Panc1 (cell line): ENCODE results near the gene MKKS. TPM values are rescaled to one million over a fixed set of nuclear protein-coding genes. Genes with fewer than 3 reads are reported as not detected.

ENCODE experiments used
- ATAC-seq: fragments of 200-7000 bp; cut with Tn5 transposase; 2 replicates; pipeline ENCODE4 v1.9.1; 2020; ENCODE audit warnings: mild to moderate bottlenecking, moderate library complexity
- BruUV-seq: library from RNA; stranded (reverse); fragments of 400-500 nt; replicated peaks from 2 replicates; lab custom pipeline; 2021; lab: Mats Ljungman, UMichigan
- CTCF ChIA-PET: fragments of 300-600 bp; sonication (Branson Sonifier 250); formaldehyde crosslinking; loops from one replicate; lab custom pipeline; 2022; ENCODE audit warnings: antibody characterized with exemption; lab: Charles Lee
- POLR2A ChIA-PET: fragments of 300-600 bp; sonication (Branson Sonifier 250); formaldehyde crosslinking; loops from one replicate; lab custom pipeline; 2022; ENCODE audit warnings: antibody characterized with exemption; lab: Charles Lee
- DNase-seq: peaks from one replicate; pipeline ENCODE4 v3.0.0-alpha.2; 2010; ENCODE audit warnings: low read depth, low spot score
- H3K27ac ChIP-seq: 2 replicates; pipeline ENCODE4 v1.5.1; 2011; ENCODE audit warnings: mild to moderate bottlenecking, low read length, inconsistent platforms
- H3K27me3 ChIP-seq: fragments of 200-500 bp; sonication (Bioruptor generic); 2 replicates; pipeline ENCODE4 v1.6.0; 2014; ENCODE audit warnings: low read length, inconsistent platforms; ENCODE audit not compliant: control insufficient read depth, insufficient read depth
- H3K36me3 ChIP-seq: fragments of 200-500 bp; sonication (Bioruptor generic); 2 replicates; pipeline ENCODE4 v1.5.1; 2014; ENCODE audit warnings: inconsistent platforms, mild to moderate bottlenecking, low read length, moderate library complexity; ENCODE audit not compliant: control insufficient read depth, insufficient read depth
- H3K4me1 ChIP-seq: 2 replicates; pipeline ENCODE4 v1.5.1; 2011; ENCODE audit warnings: inconsistent platforms, mild to moderate bottlenecking, low read length, moderate library complexity; ENCODE audit not compliant: control insufficient read depth, insufficient read depth
- H3K4me3 ChIP-seq, 2 experiments: 2 replicates each; pipeline ENCODE4 v1.5.1; 2011 to 2012; ENCODE audit warnings: low read depth in 2 of 2, low read length in 2 of 2, mild to moderate bottlenecking in 2 of 2, inconsistent platforms in 1 of 2, moderate library complexity in 1 of 2
- H3K9me3 ChIP-seq: fragments of 200-500 bp; sonication (Bioruptor generic); 2 replicates; pipeline ENCODE4 v1.5.1; 2014; ENCODE audit warnings: low read depth, mild to moderate bottlenecking, inconsistent platforms, low read length, moderate library complexity; ENCODE audit not compliant: control insufficient read depth, insufficient read depth
- POLR2AphosphoS5 ChIP-seq: IDR thresholded peaks from 2 replicates; pipeline ENCODE4 v1.6.1; 2012; ENCODE audit warnings: mild to moderate bottlenecking, low read depth, low read length, moderate library complexity
- REST ChIP-seq, 2 experiments: IDR thresholded peaks; 2 replicates each; pipeline ENCODE4 v1.6.1; 2011 to 2012; ENCODE audit warnings: low read depth in 2 of 2, control low read depth in 1 of 2, low read length in 1 of 2, mild to moderate bottlenecking in 1 of 2, moderate library complexity in 1 of 2; ENCODE audit not compliant: insufficient read depth in 1 of 2
- SIN3A ChIP-seq: IDR thresholded peaks from 2 replicates; pipeline ENCODE4 v1.6.1; 2012; ENCODE audit warnings: low read depth, mild to moderate bottlenecking, low read length, moderate library complexity, borderline replicate concordance; ENCODE audit not compliant: insufficient read depth
- TCF7L2 ChIP-seq: IDR thresholded peaks from 2 replicates; pipeline ENCODE4 v1.6.1; 2011; ENCODE audit warnings: mild to moderate bottlenecking, low read depth, low read length, inconsistent platforms
- in situ Hi-C: cut with HindIII; loops from 2 replicates; pipeline ENCODE4 v1.10.0; 2016; ENCODE audit warnings: low sequenced_read_pairs, low pct_unique_long_range_greater_than_20kb
- intact Hi-C: fragments of 100-400 bp; cut with micrococcal nuclease; formaldehyde crosslinking; loops from one replicate; pipeline ENCODE4 v1.10.0; 2022; ENCODE audit not compliant: unreplicated experiment
- total RNA-seq: library from RNA; stranded (reverse); gene quantifications from one replicate; pipeline ENCODE4 v1.2.1, GENCODE V29; 2021; ENCODE audit not compliant: unreplicated experiment
- TF ChIP-seq, protein P1 (sequence below): fragments of 450-650 bp; IDR thresholded peaks from 2 replicates; pipeline ENCODE4 v1.5.1; 2017; ENCODE audit warnings: mild to moderate bottlenecking

Gene MKKS
- total RNA-seq, 1 experiment from 2014 or later = 15.6 TPM

DNA sequence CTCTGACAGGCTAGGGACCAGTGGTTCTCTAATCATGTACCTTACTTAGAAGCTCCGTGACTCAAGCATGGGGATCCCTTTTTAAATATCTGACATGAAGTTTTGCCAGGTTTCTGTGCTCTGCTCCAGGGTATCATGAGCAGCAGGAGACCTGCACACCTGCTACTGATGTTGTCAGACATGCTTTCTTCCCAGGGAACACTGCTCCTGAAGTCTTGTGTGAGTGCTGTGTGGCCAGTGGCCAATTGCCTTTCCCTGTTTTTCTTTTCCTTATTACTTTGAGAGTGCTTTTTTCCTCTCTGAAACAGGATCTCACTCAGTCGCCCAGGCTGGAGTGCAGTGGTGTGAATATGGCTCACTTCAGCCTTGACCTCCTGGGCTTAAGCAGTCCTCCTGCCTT is 27.5 kb upstream of the MKKS start:
- Histone ChIP-seq H3K36me3 (no peaks in the 10 kb centered on the region), H3K9me3 (no peaks in the 10 kb centered on the region), H3K4me3 (no peak overlapping the region), H3K27ac (no peak overlapping the region), H3K4me1 (no peaks in the 10 kb centered on the region), H3K27me3 (no peaks in the 10 kb centered on the region)
- ATAC-seq = no peak
- TF ChIP-seq SIN3A = no peak
- TF ChIP-seq, protein P1, sequence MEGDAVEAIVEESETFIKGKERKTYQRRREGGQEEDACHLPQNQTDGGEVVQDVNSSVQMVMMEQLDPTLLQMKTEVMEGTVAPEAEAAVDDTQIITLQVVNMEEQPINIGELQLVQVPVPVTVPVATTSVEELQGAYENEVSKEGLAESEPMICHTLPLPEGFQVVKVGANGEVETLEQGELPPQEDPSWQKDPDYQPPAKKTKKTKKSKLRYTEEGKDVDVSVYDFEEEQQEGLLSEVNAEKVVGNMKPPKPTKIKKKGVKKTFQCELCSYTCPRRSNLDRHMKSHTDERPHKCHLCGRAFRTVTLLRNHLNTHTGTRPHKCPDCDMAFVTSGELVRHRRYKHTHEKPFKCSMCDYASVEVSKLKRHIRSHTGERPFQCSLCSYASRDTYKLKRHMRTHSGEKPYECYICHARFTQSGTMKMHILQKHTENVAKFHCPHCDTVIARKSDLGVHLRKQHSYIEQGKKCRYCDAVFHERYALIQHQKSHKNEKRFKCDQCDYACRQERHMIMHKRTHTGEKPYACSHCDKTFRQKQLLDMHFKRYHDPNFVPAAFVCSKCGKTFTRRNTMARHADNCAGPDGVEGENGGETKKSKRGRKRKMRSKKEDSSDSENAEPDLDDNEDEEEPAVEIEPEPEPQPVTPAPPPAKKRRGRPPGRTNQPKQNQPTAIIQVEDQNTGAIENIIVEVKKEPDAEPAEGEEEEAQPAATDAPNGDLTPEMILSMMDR = no peak
- TF ChIP-seq REST (IDR thresholded peaks at IDR 0.05; ENCODE audit: insufficient read depth in 1 of 2, low read depth in 2 of 2, low read length in 1 of 2) = no peak
- no peak for TF ChIP-seq TCF7L2
- TF ChIP-seq POLR2AphosphoS5 = no peak
- CTCF ChIA-PET = no interaction called here
- POLR2A ChIA-PET = no interaction called here
- in situ Hi-C loops = no loop called here
- no TSS peak for BruUV-seq
- intact Hi-C loops = loop anchor here (10.0 kb wide), 1 partner anchor 813 kb away; no protein-coding TSS in a partner anchor
- no peak for DNase-seq

GRCh38 chr20:10454151-10454750 is 20.2 kb upstream of the MKKS start:
- TF ChIP-seq, protein P1 = no peak
- no peak for TF ChIP-seq SIN3A
- no peak for TF ChIP-seq TCF7L2
- TF ChIP-seq REST (IDR thresholded peaks at IDR 0.05; ENCODE audit: insufficient read depth in 1 of 2, low read depth in 2 of 2, low read length in 1 of 2) = no peak
- no peak for TF ChIP-seq POLR2AphosphoS5
- ATAC-seq = no peak
- no peaks in the 10 kb centered on the region for H3K27me3 ChIP-seq
- POLR2A ChIA-PET = no interaction called here
- intact Hi-C loops (no loop called here), in situ Hi-C loops (no loop called here)
- H3K4me1 ChIP-seq = no peaks in the 10 kb centered on the region
- no TSS peak for BruUV-seq
- H3K27ac ChIP-seq = no peak overlapping the region; the same call in 1 of the 2 replicates
- H3K4me3 ChIP-seq = no peak overlapping the region
- CTCF ChIA-PET = no interaction called here
- no peaks in the 10 kb centered on the region for H3K9me3 ChIP-seq
- DNase-seq = no peak
- no peaks in the 10 kb centered on the region for H3K36me3 ChIP-seq
